Gastrocnemius medialis (tissue), 4 donors: Measurements from ENCODE around the gene DBP.

Experiments used
- POLR2A ChIP-seq, 2 donors: fragments of 450-650 bp; IDR thresholded peaks; one replicate each; pipeline ENCODE4 v1.6.1; 2017; ENCODE audit warnings: antibody characterized with exemption in 2 of 2, mild to moderate bottlenecking in 2 of 2, moderate library complexity in 2 of 2
- TF ChIP-seq, protein P1 (sequence below), 5 experiments: fragments of 450-650 bp in 3 of 5; fragments of 200-600 bp in 2 of 5; sonication (generic) in 2 of 5; IDR thresholded peaks in 4 of 5; conservative IDR thresholded peaks in 1 of 5; 1 replicate in 4 of 5; 2 replicates in 1 of 5; pipeline ENCODE4 v1.5.1; 2016 to 2019; ENCODE audit warnings: antibody characterized with exemption in 5 of 5, mild to moderate bottlenecking in 3 of 5, moderate library complexity in 3 of 5

DNA sequence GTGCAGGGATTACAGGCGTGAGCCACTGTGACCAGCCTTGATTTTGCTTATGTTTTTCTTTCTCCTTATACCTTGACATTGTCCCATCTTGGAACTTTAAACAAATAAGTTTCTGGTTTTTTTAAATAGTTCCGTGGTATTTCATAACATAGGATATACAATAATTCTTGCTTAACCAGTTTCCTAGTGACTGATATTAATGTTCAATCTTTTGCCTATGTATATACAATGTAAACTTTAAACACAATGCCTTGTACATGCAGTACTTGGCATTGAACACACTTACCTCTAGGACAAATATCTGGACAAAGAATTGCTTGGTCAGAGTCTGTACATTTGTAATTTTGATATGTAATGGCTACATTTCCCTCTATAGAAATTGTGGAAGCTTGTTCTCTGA, 55.0 kb downstream of the DBP start:
- TF ChIP-seq, protein P1, sequence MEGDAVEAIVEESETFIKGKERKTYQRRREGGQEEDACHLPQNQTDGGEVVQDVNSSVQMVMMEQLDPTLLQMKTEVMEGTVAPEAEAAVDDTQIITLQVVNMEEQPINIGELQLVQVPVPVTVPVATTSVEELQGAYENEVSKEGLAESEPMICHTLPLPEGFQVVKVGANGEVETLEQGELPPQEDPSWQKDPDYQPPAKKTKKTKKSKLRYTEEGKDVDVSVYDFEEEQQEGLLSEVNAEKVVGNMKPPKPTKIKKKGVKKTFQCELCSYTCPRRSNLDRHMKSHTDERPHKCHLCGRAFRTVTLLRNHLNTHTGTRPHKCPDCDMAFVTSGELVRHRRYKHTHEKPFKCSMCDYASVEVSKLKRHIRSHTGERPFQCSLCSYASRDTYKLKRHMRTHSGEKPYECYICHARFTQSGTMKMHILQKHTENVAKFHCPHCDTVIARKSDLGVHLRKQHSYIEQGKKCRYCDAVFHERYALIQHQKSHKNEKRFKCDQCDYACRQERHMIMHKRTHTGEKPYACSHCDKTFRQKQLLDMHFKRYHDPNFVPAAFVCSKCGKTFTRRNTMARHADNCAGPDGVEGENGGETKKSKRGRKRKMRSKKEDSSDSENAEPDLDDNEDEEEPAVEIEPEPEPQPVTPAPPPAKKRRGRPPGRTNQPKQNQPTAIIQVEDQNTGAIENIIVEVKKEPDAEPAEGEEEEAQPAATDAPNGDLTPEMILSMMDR (IDR thresholded peaks at IDR 0.05 in 4 of 5, conservative IDR thresholded peaks at IDR 0.05 in 1 of 5), result no peak
- no peak for TF ChIP-seq POLR2A (IDR thresholded peaks at IDR 0.05)
